CD8-positive, alpha-beta memory T cell (primary cell): ENCODE results near the gene ZNF500. TPM values are rescaled to one million over a fixed set of nuclear protein-coding genes. Genes with fewer than 3 reads are reported as not detected.

ENCODE experiments used
- CTCF ChIA-PET: fragments of 350-600 bp; sonication (Branson Sonifier 250); formaldehyde crosslinking; loops from one replicate; lab custom pipeline; 2021; ENCODE audit warnings: antibody characterized with exemption; lab: Charles Lee
- POLR2A ChIA-PET: fragments of 350-600 bp; sonication (Branson Sonifier 250); formaldehyde crosslinking; loops from one replicate; lab custom pipeline; 2021; ENCODE audit warnings: antibody characterized with exemption; lab: Charles Lee
- DNase-seq, 5 donors: peaks; one replicate each; pipeline versions ENCODE4 v3.0.0 to v3.0.0-alpha.2; 2020 to 2022; ENCODE audit warnings: mixed read lengths in 1 of 5
- H3K27ac ChIP-seq: one replicate; pipeline ENCODE4 v1.7.0; 2013; ENCODE audit warnings: low read depth, mild to moderate bottlenecking, low read length, moderate library complexity
- H3K27me3 ChIP-seq: 2 replicates; pipeline ENCODE4 v1.7.0; 2013; ENCODE audit warnings: low read length, mild to moderate bottlenecking; ENCODE audit not compliant: insufficient read depth, poor library complexity, severe bottlenecking
- H3K36me3 ChIP-seq: 2 replicates; pipeline ENCODE4 v1.7.0; 2013; ENCODE audit warnings: mild to moderate bottlenecking, low read length, moderate library complexity; ENCODE audit not compliant: insufficient read depth
- H3K4me1 ChIP-seq: 2 replicates; pipeline ENCODE4 v1.7.0; 2013; ENCODE audit warnings: mild to moderate bottlenecking, low read length, moderate library complexity; ENCODE audit not compliant: insufficient read depth
- H3K4me3 ChIP-seq: 2 replicates; pipeline ENCODE4 v1.7.0; 2013; ENCODE audit warnings: mild to moderate bottlenecking, low read length
- H3K9me3 ChIP-seq: 2 replicates; pipeline ENCODE4 v1.7.0; 2013; ENCODE audit warnings: mild to moderate bottlenecking, low read length
- H3K27ac Mint-ChIP-seq, 8 donors: one replicate each; pipeline ENCODE4 v1.8.0; 2020 to 2021; ENCODE audit warnings: mixed read lengths in 8 of 8, mild to moderate bottlenecking in 6 of 8, inconsistent platforms in 3 of 8, moderate library complexity in 3 of 8
- H3K27me3 Mint-ChIP-seq, 2 donors: one replicate each; pipeline ENCODE4 v1.8.0; 2020 to 2021; ENCODE audit warnings: mixed read lengths in 2 of 2, mild to moderate bottlenecking in 1 of 2, moderate library complexity in 1 of 2
- H3K36me3 Mint-ChIP-seq, 3 donors: one replicate each; pipeline ENCODE4 v1.8.0; 2020 to 2021; ENCODE audit warnings: mixed read lengths in 3 of 3, inconsistent platforms in 1 of 3, mild to moderate bottlenecking in 1 of 3
- H3K4me1 Mint-ChIP-seq, 3 donors: one replicate each; pipeline ENCODE4 v1.8.0; 2020 to 2021; ENCODE audit warnings: mixed read lengths in 3 of 3, inconsistent platforms in 1 of 3, mild to moderate bottlenecking in 1 of 3
- H3K4me3 Mint-ChIP-seq, 7 donors: one replicate each; pipeline ENCODE4 v1.8.0; 2020 to 2021; ENCODE audit warnings: mixed read lengths in 7 of 7, mild to moderate bottlenecking in 6 of 7, moderate library complexity in 4 of 7, inconsistent platforms in 2 of 7
- H3K9me3 Mint-ChIP-seq, 5 donors: one replicate each; pipeline ENCODE4 v1.8.0; 2020 to 2022; ENCODE audit warnings: mixed read lengths in 5 of 5, mild to moderate bottlenecking in 3 of 5, moderate library complexity in 2 of 5, inconsistent platforms in 1 of 5
- polyA plus RNA-seq: library from polyadenylated mRNA; unstranded; fragments of 300-500 nt; fragmentation: Illumina TruSeq; gene quantifications from one replicate; pipeline ENCODE4 v1.2.3, GENCODE V29; 2021
- total RNA-seq, 2 experiments: library from RNA; stranded (reverse); gene quantifications; one replicate each; pipeline ENCODE4 v1.2.3, GENCODE V29; 2021

ZNF500 gene
- total and polyA plus RNA-seq, 3 experiments from 2014 or later: 12.7 to 15.2 (median 13.7) TPM

DNA sequence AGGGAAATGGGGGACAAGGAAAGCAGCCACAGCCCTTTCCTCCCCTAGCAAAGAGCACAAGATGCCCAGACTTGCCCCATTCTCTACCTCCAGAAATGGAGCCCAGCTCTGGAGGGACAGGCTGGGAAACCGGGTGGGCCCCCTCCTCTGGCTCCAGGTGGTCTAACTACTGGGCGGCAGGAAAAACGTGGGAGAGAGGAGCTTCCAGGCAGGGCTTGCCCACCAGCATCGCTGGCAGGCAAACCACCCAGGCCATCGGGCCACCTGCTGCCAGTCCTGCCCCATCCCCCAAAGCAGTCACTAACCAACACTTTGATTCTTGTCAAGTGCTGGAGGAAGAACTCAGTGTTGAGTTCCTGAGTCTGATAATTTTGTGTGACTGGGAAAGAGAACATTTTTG is 48.5 kb downstream of the ZNF500 start:
- Histone ChIP-seq H3K27me3 (no peaks in the 10 kb centered on the region), H3K9me3 (no peaks in the 10 kb centered on the region), H3K27ac (no peak overlapping the region), H3K4me1 (no peaks in the 10 kb centered on the region), H3K4me3 (no peak overlapping the region), H3K36me3 (no peaks in the 10 kb centered on the region)
- no peaks in the 10 kb centered on the region for H3K9me3 Mint-ChIP-seq
- H3K27ac Mint-ChIP-seq: no peak overlapping the region
- no peak overlapping the region for H3K4me3 Mint-ChIP-seq
- no peak for DNase-seq
- ChIA-PET POLR2A (no interaction called here), CTCF (no interaction called here)
- H3K27me3 Mint-ChIP-seq: no peaks in the 10 kb centered on the region
- peaks cover 0 to 4% (median 0%) of the 10 kb centered on the region in 3 donors for H3K4me1 Mint-ChIP-seq
- peaks cover 0 to 46% (median 8%) of the 10 kb centered on the region in 3 donors for H3K36me3 Mint-ChIP-seq

DNA sequence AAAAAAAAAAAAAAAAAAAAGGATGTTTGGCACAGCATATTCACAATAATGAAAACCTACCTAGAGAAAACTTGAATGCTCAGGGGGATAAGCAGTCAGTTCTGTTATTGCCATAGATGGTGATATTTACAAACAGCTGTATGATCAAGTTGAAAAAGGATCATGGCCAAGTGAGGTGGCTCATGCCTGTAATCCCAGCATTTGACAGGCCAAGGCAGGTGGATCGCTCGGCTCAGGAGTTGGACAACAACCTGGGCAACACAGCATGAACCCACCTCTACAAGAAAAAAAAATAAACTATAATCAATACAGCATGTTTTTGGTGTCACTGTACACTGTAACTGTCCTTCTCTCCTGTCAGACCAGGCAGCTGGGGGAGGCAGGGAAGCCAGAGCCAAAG is 52.0 kb downstream of the ZNF500 start:
- H3K36me3 Mint-ChIP-seq: peaks cover 0 to 54% (median 10%) of the 10 kb centered on the region in 3 donors
- Histone ChIP-seq H3K9me3 (no peaks in the 10 kb centered on the region), H3K27ac (no peak overlapping the region), H3K36me3 (peaks cover 7% of the 10 kb centered on the region), H3K27me3 (no peaks in the 10 kb centered on the region), H3K4me3 (no peak overlapping the region), H3K4me1 (no peaks in the 10 kb centered on the region)
- no peak for DNase-seq
- CTCF ChIA-PET: no interaction called here
- no peaks in the 10 kb centered on the region for H3K27me3 Mint-ChIP-seq
- H3K9me3 Mint-ChIP-seq: no peaks in the 10 kb centered on the region
- H3K4me3 Mint-ChIP-seq: no peak overlapping the region
- POLR2A ChIA-PET: interaction anchor here (1.5 kb wide), 1 partner anchor 21 kb away, joined by 4 read pairs; the partner anchor contains the start of gene NUDT16L1
- peaks cover 0 to 4% (median 0%) of the 10 kb centered on the region in 3 donors for H3K4me1 Mint-ChIP-seq
- H3K27ac Mint-ChIP-seq: no peak overlapping the region

DNA sequence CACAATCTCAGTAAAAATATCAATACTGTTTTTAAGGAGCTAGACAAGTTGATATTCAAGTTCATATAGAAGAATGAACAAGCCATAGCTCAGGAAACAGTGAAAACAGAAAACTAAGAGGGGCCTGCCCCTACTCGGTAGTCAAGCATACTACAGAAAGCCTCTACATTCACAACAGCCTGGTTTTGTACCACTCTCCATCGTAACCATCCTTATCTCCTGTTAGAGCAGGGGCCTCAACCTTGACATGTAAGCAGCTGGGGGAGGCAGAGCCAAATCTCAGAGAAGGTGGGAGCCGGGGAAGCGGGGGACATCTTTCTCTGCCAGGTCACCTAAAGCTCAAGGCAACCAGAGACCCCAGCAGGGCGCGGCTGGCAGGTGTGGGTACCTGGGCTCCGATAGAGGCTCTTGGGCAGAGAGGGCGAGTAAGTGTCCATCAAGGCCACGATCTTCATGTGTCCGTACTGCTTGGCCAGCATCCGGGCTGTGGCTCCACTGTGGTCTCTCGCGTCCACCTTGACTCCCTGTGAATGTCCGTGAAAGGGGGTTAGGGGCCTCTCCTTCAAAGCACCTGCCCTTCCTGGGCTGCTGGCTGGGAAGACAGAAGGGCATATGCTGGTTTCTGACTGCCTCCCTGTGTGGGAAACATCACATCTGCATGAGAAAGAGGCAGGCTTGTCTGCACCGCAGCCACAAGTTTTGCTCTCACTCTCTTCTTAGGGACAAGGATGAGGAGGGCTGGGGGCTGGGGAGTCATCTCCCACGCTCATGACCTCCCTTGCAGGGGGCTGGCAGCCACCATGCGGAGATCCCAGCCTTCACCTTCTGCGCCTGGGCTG is 53.1 kb downstream of the ZNF500 start:
- H3K9me3 Mint-ChIP-seq: no peaks in the 10 kb centered on the region

DNA sequence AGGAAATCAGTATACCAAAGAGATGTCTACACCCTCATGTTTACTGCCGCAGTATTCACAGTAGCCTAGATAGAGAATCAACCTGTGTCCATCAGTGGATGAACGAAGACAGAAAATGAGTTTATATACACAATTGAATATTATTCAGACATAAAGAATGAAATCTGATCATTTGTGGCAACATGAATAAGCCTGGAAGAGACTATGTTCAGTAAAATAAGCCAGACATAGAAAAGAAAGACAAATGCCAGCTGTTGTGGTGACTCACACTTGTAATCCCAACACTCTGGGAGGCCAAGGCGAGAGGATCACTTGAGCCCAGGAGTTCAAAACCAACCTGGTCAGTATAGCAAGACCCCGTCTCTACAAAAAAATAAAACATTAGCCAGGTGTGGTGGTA is 57.5 kb downstream of the ZNF500 start:
- no peaks in the 10 kb centered on the region for H3K27me3 ChIP-seq
- no peaks in the 10 kb centered on the region for H3K9me3 ChIP-seq
- Mint-ChIP-seq H3K4me1 (no peaks in the 10 kb centered on the region), H3K27me3 (no peaks in the 10 kb centered on the region), H3K27ac (no peak overlapping the region), H3K9me3 (no peaks in the 10 kb centered on the region), H3K4me3 (no peak overlapping the region), H3K36me3 (peaks cover 0 to 63% (median 19%) of the 10 kb centered on the region in 3 donors)
- H3K36me3 ChIP-seq: peaks cover 9% of the 10 kb centered on the region
- H3K4me1 ChIP-seq: no peaks in the 10 kb centered on the region
- H3K27ac ChIP-seq: no peak overlapping the region
- ChIA-PET POLR2A (interaction anchor here (0.7 kb wide), 1 partner anchor 142 kb away, joined by 6 read pairs; no protein-coding TSS in a partner anchor), CTCF (interaction anchor here (1.2 to 1.4 kb wide), 2 partner anchors 11 to 25 kb away, joined by 3 to 4 read pairs; partner anchors contain the start of genes ANKS3 and DNAAF8)
- no peak overlapping the region for H3K4me3 ChIP-seq
- no peak for DNase-seq

More for the DNA sequence above, 53.1 kb downstream of the ZNF500 start:
- Histone ChIP-seq H3K36me3 (peaks cover 9% of the 10 kb centered on the region), H3K9me3 (no peaks in the 10 kb centered on the region), H3K4me3 (no peak overlapping the region), H3K27me3 (no peaks in the 10 kb centered on the region), H3K27ac (no peak overlapping the region), H3K4me1 (no peaks in the 10 kb centered on the region)
- no peaks in the 10 kb centered on the region for H3K27me3 Mint-ChIP-seq
- no peak overlapping the region for H3K4me3 Mint-ChIP-seq
- peaks cover 0 to 4% (median 0%) of the 10 kb centered on the region in 3 donors for H3K4me1 Mint-ChIP-seq
- ChIA-PET POLR2A (interaction anchor here (0.5 to 1.5 kb wide), 2 partner anchors 8 to 20 kb away, joined by 4 to 6 read pairs; partner anchors contain the start of gene NUDT16L1), CTCF (no interaction called here)
- H3K36me3 Mint-ChIP-seq: peaks cover 0 to 58% (median 13%) of the 10 kb centered on the region in 3 donors
- DNase-seq: no peak
- no peak overlapping the region for H3K27ac Mint-ChIP-seq

DNA sequence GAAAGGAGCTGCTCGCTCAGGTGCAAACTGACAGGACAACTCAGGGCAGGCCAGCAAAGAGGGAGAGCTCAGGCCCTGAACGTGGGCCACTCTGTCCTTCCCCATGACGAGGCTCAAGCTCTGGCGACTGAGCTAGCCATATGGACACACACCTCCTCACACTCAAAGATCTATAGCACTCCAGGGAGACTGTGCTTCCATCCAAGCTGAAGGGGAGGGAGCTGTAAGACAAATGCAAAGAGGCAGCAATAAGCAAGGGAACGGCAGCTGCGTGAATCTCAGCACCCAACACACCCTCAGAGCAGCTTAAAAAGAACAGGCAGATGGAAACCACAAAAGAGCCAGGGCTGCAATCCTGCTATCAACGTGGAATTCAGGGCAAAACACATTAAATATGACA is 60.1 kb downstream of the ZNF500 start:
- Mint-ChIP-seq H3K27ac (peak overlapping the region in 2 of 8 donors; percentile 7 to 72), H3K36me3 (peaks cover 0 to 59% (median 15%) of the 10 kb centered on the region in 3 donors), H3K9me3 (no peaks in the 10 kb centered on the region), H3K4me1 (no peaks in the 10 kb centered on the region), H3K27me3 (no peaks in the 10 kb centered on the region), H3K4me3 (no peak overlapping the region)
- no peaks in the 10 kb centered on the region for H3K4me1 ChIP-seq
- ChIA-PET CTCF (interaction anchor here (1.2 kb wide), 1 partner anchor 11 kb away, joined by 4 read pairs; no protein-coding TSS in a partner anchor), POLR2A (interaction anchor here (0.7 kb wide), 1 partner anchor 46 kb away, joined by 17 read pairs; no protein-coding TSS in a partner anchor)
- no peaks in the 10 kb centered on the region for H3K9me3 ChIP-seq
- H3K27me3 ChIP-seq: no peaks in the 10 kb centered on the region
- no peak for DNase-seq
- no peak overlapping the region for H3K4me3 ChIP-seq
- H3K36me3 ChIP-seq: peaks cover 12% of the 10 kb centered on the region
- no peak overlapping the region for H3K27ac ChIP-seq

DNA sequence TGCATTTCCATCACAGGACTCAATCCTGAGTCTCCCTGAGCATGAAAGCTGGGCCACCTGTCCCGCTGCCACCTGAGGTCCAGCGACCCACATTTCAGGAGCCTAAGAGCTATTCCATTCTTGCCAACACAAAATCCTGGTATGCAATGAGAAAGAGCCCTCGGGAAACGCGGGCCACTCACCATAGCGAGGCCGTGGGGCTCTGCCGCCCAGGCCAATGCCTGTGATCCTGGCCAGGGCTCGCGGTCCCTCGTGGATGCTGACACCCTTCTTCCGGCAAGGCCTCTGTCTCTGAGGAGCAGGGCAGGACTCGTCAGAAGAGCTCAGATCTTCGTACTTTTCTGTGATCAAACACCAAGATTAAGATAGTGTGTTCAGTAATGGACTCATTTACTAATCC is 62.0 kb downstream of the ZNF500 start:
- Mint-ChIP-seq H3K9me3 (no peaks in the 10 kb centered on the region), H3K27ac (peak overlapping the region in 1 of 8 donors; percentile 67), H3K27me3 (no peaks in the 10 kb centered on the region), H3K36me3 (peaks cover 0 to 63% (median 12%) of the 10 kb centered on the region in 3 donors), H3K4me1 (peaks cover 0 to 10% (median 2%) of the 10 kb centered on the region in 3 donors), H3K4me3 (no peak overlapping the region)
- POLR2A ChIA-PET: no interaction called here
- H3K36me3 ChIP-seq: peaks cover 6% of the 10 kb centered on the region
- H3K9me3 ChIP-seq: no peaks in the 10 kb centered on the region
- no peak overlapping the region for H3K4me3 ChIP-seq
- no peak overlapping the region for H3K27ac ChIP-seq
- H3K4me1 ChIP-seq: peaks cover 4% of the 10 kb centered on the region
- DNase-seq: peak in 1 of 5 donors; percentile 15
- no peaks in the 10 kb centered on the region for H3K27me3 ChIP-seq
- CTCF ChIA-PET: no interaction called here

DNA sequence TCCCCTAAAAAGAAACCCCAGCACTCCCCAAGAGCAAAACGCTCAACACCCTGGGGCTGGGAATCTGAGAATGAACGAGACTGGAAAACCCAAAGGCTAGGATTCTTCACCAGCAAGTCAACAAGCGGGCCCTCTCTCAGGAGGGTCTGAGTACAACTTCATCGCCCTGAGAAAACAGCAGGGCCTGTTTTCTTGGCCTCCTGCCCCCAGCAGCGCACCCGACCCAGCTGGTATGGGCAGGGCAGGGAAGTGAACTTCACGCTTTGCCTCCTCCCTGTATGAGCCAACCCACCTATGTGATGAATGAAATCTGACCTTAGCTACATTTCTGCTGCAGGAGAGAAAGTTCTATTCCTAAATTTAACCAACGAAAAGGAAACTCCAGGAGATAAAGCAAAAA is 62.5 kb downstream of the ZNF500 start:
- Mint-ChIP-seq H3K9me3 (no peaks in the 10 kb centered on the region), H3K27me3 (no peaks in the 10 kb centered on the region), H3K4me3 (no peak overlapping the region), H3K4me1 (peaks cover 0 to 14% (median 6%) of the 10 kb centered on the region in 3 donors), H3K27ac (no peak overlapping the region), H3K36me3 (peaks cover 0 to 63% (median 14%) of the 10 kb centered on the region in 3 donors)
- POLR2A ChIA-PET: no interaction called here
- Histone ChIP-seq H3K4me3 (no peak overlapping the region), H3K27me3 (no peaks in the 10 kb centered on the region), H3K36me3 (peaks cover 9% of the 10 kb centered on the region), H3K4me1 (peaks cover 4% of the 10 kb centered on the region), H3K9me3 (no peaks in the 10 kb centered on the region), H3K27ac (no peak overlapping the region)
- CTCF ChIA-PET: interaction anchor here (1.4 kb wide), 1 partner anchor 10 kb away, joined by 3 read pairs; no protein-coding TSS in a partner anchor
- no peak for DNase-seq

DNA sequence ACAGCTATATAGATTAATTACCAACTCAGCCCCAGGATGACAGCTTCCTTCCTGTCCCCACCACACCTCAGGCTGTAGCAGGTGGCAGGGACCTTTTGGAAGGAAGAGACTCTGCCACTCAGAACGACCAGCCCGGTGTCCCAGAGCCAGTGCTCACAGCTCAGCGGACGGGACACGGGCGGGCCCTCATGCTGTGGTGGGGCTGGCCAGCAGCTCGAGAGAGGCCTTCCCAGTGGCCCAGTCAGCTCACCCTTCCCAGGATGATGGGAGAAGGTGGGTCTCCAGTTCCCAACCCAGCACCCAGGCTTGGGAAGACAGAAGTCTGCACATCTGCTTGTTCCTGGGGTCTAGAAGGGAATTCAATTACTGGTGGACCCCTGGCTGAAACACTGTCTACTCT is 63.1 kb downstream of the ZNF500 start:
- Mint-ChIP-seq H3K36me3 (peaks cover 0 to 67% (median 15%) of the 10 kb centered on the region in 3 donors), H3K9me3 (no peaks in the 10 kb centered on the region), H3K4me1 (peaks cover 0 to 14% (median 7%) of the 10 kb centered on the region in 3 donors), H3K4me3 (no peak overlapping the region), H3K27me3 (no peaks in the 10 kb centered on the region), H3K27ac (peak overlapping the region in 1 of 8 donors; percentile 47)
- peaks cover 15% of the 10 kb centered on the region for H3K36me3 ChIP-seq
- CTCF ChIA-PET: interaction anchor here (0.7 to 1.4 kb wide), 2 partner anchors 9 to 85 kb away, joined by 3 read pairs; no protein-coding TSS in a partner anchor
- no peak overlapping the region for H3K27ac ChIP-seq
- no peaks in the 10 kb centered on the region for H3K9me3 ChIP-seq
- no peak overlapping the region for H3K4me3 ChIP-seq
- peaks cover 4% of the 10 kb centered on the region for H3K4me1 ChIP-seq
- POLR2A ChIA-PET: no interaction called here
- no peaks in the 10 kb centered on the region for H3K27me3 ChIP-seq
- peak in 1 of 5 donors; percentile 35 for DNase-seq
